ENCODE measurements around the gene EFCAB6.

- TF ChIP-seq YY1 (IDR thresholded peaks at IDR 0.05; ENCODE audit: extremely low read depth, insufficient replicate concordance, low read depth, low read length) (no peak), POLR2AphosphoS5 (IDR thresholded peaks at IDR 0.05; ENCODE audit: low read depth, low read length) (no peak), CTCF (IDR thresholded peaks at IDR 0.05 in 2 of 3, conservative IDR thresholded peaks at IDR 0.05 in 1 of 3; ENCODE audit: borderline replicate concordance in 1 of 3, insufficient read depth in 1 of 3, low read depth in 2 of 3, low read length in 2 of 3) (no peak), CEBPB (IDR thresholded peaks at IDR 0.05; ENCODE audit: low read depth) (no peak), RAD21 (IDR thresholded peaks at IDR 0.05; ENCODE audit: low read depth) (no peak), EZH2phosphoT487 (IDR thresholded peaks at IDR 0.05; ENCODE audit: borderline replicate concordance) (no peak)
Measured at GRCh38 chr22:43618517-43618916, 193.6 kb downstream of the EFCAB6 start.
